GM23338 (cell line): ENCODE results near the gene SORCS2. TPM values are rescaled to one million over a fixed set of nuclear protein-coding genes. Genes with fewer than 3 reads are reported as not detected.

Experiments used
- ATAC-seq: fragments of 200-7000 bp; cut with Tn5 transposase; 3 replicates; pipeline ENCODE4 v1.9.1; 2020
- DNase-seq: peaks from one replicate; pipeline ENCODE4 v3.0.0-alpha.2; 2015; ENCODE audit warnings: low spot score
- H2AFZ ChIP-seq: fragments of 200-600 bp; sonication (generic); 2 replicates; pipeline ENCODE4 v1.8.0; 2016; ENCODE audit warnings: antibody characterized with exemption, mild to moderate bottlenecking, moderate library complexity
- H3F3A ChIP-seq: fragments of 200-600 bp; sonication (generic); replicated peaks from 2 replicates; pipeline ENCODE4 v1.8.0; 2017; ENCODE audit warnings: antibody characterized with exemption, mixed run types, low read depth
- H3K27ac ChIP-seq: fragments of 200-600 bp; sonication (generic); 2 replicates; pipeline ENCODE4 v1.6.1; 2016; ENCODE audit warnings: low read depth
- H3K27me3 ChIP-seq: fragments of 200-600 bp; sonication (generic); 2 replicates; pipeline ENCODE4 v1.8.0; 2016; ENCODE audit warnings: mild to moderate bottlenecking, mixed run types, moderate library complexity; ENCODE audit not compliant: insufficient read depth
- H3K36me3 ChIP-seq: fragments of 200-600 bp; sonication (generic); 2 replicates; pipeline ENCODE4 v1.8.0; 2016; ENCODE audit warnings: mild to moderate bottlenecking; ENCODE audit not compliant: insufficient read depth
- H3K4me1 ChIP-seq: fragments of 200-600 bp; sonication (generic); 2 replicates; pipeline ENCODE4 v1.8.0; 2016; ENCODE audit warnings: mild to moderate bottlenecking, moderate library complexity; ENCODE audit not compliant: insufficient read depth
- H3K4me2 ChIP-seq: fragments of 200-600 bp; sonication (generic); 2 replicates; pipeline ENCODE4 v1.7.1; 2017; ENCODE audit warnings: mixed run types
- H3K4me3 ChIP-seq: fragments of 200-600 bp; sonication (generic); 2 replicates; pipeline ENCODE4 v1.6.1; 2016; ENCODE audit warnings: mixed run types
- H3K79me2 ChIP-seq: fragments of 200-600 bp; sonication (generic); replicated peaks from 2 replicates; pipeline ENCODE4 v1.8.0; 2017; ENCODE audit warnings: mild to moderate bottlenecking; ENCODE audit not compliant: insufficient read depth
- H3K9me2 ChIP-seq: fragments of 200-600 bp; sonication (generic); 2 replicates; pipeline ENCODE4 v1.8.0; 2017; ENCODE audit not compliant: insufficient read depth
- H4K20me1 ChIP-seq: fragments of 200-600 bp; sonication (generic); replicated peaks from 2 replicates; pipeline ENCODE4 v1.8.0; 2017; ENCODE audit warnings: mild to moderate bottlenecking; ENCODE audit not compliant: insufficient read depth
- H3K27ac Mint-ChIP-seq: 2 replicates; pipeline ENCODE4 v1.8.0; 2020; ENCODE audit warnings: inconsistent platforms, mild to moderate bottlenecking, moderate library complexity, mixed read lengths
- H3K27me3 Mint-ChIP-seq: 3 replicates; pipeline ENCODE4 v1.8.0; 2022; ENCODE audit warnings: low read depth, mild to moderate bottlenecking, moderate library complexity, mixed read lengths, inconsistent platforms; ENCODE audit not compliant: insufficient read depth, poor library complexity
- H3K36me3 Mint-ChIP-seq: 3 replicates; pipeline ENCODE4 v1.8.0; 2021; ENCODE audit warnings: low read depth, mild to moderate bottlenecking, inconsistent platforms, moderate library complexity, mixed read lengths
- H3K4me1 Mint-ChIP-seq: 3 replicates; pipeline ENCODE4 v1.8.0; 2020; ENCODE audit warnings: mild to moderate bottlenecking, inconsistent platforms, mixed read lengths
- H3K4me3 Mint-ChIP-seq: 3 replicates; pipeline ENCODE4 v1.8.0; 2021; ENCODE audit warnings: moderate library complexity, mild to moderate bottlenecking, inconsistent platforms, mixed read lengths
- H3K9me3 Mint-ChIP-seq: 3 replicates; pipeline ENCODE4 v1.8.0; 2020; ENCODE audit warnings: moderate library complexity, mild to moderate bottlenecking, inconsistent platforms, mixed read lengths
- CREB1 ChIP-seq: fragments of 250-450 bp; sonication (Bioruptor Pico); IDR thresholded peaks from 2 replicates; pipeline ENCODE4 v1.5.0; 2020; ENCODE audit warnings: low read depth, mild to moderate bottlenecking, moderate library complexity
- ETS1 ChIP-seq: IDR thresholded peaks from 2 replicates; pipeline ENCODE4 v1.6.1; 2016; ENCODE audit warnings: antibody characterized with exemption
- JUNB ChIP-seq: IDR thresholded peaks from one replicate; pipeline ENCODE4 v1.6.1; 2016; ENCODE audit warnings: antibody characterized with exemption; ENCODE audit not compliant: unreplicated experiment
- STAT1 ChIP-seq: IDR thresholded peaks from one replicate; pipeline ENCODE4 v1.6.1; 2016; ENCODE audit warnings: antibody characterized with exemption; ENCODE audit not compliant: unreplicated experiment
- polyA plus RNA-seq: library from polyadenylated mRNA; unstranded; fragments of >200 nt; fragmentation: Nextera tagmentation; extraction: Ambion mirVana; gene quantifications from 2 replicates; pipeline ENCODE4 v1.2.1, GENCODE V29; 2016
- total RNA-seq: library from RNA; depleted of rRNA; stranded (reverse); fragments of >200 nt; shearing (Covaris generic); gene quantifications from 2 replicates; pipeline ENCODE4 v1.2.3, GENCODE V29; 2014
- TF ChIP-seq, protein P1 (sequence below): IDR thresholded peaks from one replicate; pipeline ENCODE4 v1.6.1; 2018; ENCODE audit warnings: antibody characterized with exemption; ENCODE audit not compliant: unreplicated experiment

The SORCS2 gene
- total and polyA plus RNA-seq, 2 experiments from 2014 or later: 0.47 to 2.4 TPM

DNA sequence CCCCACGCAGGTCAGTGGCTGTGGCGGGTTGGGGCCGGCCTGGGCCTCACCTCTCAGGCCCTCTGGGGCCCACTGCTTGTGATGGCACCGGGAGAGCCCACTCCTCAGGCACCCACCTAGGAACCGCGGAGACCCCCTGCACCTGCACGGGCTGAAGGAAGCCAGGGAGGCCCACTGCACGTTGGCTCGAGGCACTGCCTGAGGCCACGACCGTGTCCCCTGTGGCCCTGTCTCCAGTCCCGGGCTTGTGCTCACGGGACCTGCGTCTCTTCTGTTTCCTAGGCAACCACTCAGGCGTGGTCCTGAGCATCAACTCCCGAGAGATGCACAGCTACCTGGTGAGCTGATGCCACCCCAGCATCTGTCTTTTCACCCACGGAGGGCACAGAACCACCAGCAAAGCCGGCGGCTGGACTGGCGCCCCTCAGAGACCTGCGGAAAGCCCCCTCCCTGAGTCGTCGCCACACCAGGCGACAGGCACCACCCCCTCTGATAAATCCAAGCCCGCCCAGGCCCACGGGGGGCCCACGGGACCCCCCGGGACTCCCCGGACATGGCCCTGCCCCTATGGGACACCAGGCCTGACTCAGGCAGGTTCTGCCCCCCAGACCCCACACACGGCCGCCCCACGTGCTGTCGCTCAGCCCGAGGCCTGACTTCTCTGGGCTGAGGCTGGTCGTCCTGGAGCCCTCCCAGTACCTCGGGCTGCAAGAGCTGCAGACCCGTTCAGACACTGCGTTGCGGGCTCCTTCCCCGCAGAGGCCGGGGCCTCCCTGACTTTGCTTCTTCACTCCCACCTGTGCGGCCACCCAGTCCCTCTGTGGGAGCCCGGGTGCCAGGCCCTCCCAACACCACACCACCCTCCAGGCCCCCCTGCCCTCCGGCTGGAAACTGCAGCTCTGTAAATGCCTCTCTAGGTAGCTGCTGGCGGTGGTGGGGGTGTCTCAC is 547.9 kb downstream of the SORCS2 start:
- Mint-ChIP-seq H3K36me3 (no peaks in the 10 kb centered on the region; the same call in 2 of the 3 replicates), H3K27ac (no peak overlapping the region), H3K4me3 (no peak overlapping the region), H3K9me3 (no peaks in the 10 kb centered on the region), H3K4me1 (no peaks in the 10 kb centered on the region), H3K27me3 (peaks cover 1% of the 10 kb centered on the region)
- Histone ChIP-seq H4K20me1 (no peaks in the 10 kb centered on the region), H3K9me2 (no peaks in the 10 kb centered on the region), H3K79me2 (no peaks in the 10 kb centered on the region), H3K27me3 (no peaks in the 10 kb centered on the region), H3K27ac (no peak overlapping the region), H2AFZ (no peak overlapping the region), H3K4me2 (no peak overlapping the region), H3K4me3 (no peak overlapping the region), H3F3A (no peaks in the 10 kb centered on the region), H3K36me3 (no peaks in the 10 kb centered on the region), H3K4me1 (no peaks in the 10 kb centered on the region)
- no peak for TF ChIP-seq ETS1
- no peak for TF ChIP-seq STAT1
- TF ChIP-seq, protein P1, sequence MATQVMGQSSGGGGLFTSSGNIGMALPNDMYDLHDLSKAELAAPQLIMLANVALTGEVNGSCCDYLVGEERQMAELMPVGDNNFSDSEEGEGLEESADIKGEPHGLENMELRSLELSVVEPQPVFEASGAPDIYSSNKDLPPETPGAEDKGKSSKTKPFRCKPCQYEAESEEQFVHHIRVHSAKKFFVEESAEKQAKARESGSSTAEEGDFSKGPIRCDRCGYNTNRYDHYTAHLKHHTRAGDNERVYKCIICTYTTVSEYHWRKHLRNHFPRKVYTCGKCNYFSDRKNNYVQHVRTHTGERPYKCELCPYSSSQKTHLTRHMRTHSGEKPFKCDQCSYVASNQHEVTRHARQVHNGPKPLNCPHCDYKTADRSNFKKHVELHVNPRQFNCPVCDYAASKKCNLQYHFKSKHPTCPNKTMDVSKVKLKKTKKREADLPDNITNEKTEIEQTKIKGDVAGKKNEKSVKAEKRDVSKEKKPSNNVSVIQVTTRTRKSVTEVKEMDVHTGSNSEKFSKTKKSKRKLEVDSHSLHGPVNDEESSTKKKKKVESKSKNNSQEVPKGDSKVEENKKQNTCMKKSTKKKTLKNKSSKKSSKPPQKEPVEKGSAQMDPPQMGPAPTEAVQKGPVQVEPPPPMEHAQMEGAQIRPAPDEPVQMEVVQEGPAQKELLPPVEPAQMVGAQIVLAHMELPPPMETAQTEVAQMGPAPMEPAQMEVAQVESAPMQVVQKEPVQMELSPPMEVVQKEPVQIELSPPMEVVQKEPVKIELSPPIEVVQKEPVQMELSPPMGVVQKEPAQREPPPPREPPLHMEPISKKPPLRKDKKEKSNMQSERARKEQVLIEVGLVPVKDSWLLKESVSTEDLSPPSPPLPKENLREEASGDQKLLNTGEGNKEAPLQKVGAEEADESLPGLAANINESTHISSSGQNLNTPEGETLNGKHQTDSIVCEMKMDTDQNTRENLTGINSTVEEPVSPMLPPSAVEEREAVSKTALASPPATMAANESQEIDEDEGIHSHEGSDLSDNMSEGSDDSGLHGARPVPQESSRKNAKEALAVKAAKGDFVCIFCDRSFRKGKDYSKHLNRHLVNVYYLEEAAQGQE: no peak
- ATAC-seq (no peak), DNase-seq (no peak)

GRCh38 chr4:7740866-7741525 is 548.7 kb downstream of the SORCS2 start:
- TF ChIP-seq STAT1 (no peak), JUNB (no peak), CREB1 (CRISPR knock-in tag) (no peak)
- Histone ChIP-seq H2AFZ (no peak overlapping the region), H3K36me3 (no peaks in the 10 kb centered on the region), H3K4me3 (no peak overlapping the region), H3K79me2 (no peaks in the 10 kb centered on the region), H3K4me2 (no peak overlapping the region), H3K27ac (no peak overlapping the region), H4K20me1 (no peaks in the 10 kb centered on the region), H3K4me1 (no peaks in the 10 kb centered on the region), H3F3A (no peaks in the 10 kb centered on the region), H3K9me2 (no peaks in the 10 kb centered on the region), H3K27me3 (no peaks in the 10 kb centered on the region)
- no peak overlapping the region for H3K27ac Mint-ChIP-seq
- H3K4me3 Mint-ChIP-seq: no peak overlapping the region
- no peaks in the 10 kb centered on the region; the same call in 2 of the 3 replicates for H3K36me3 Mint-ChIP-seq
- H3K4me1 Mint-ChIP-seq: no peaks in the 10 kb centered on the region
- peaks cover 5% of the 10 kb centered on the region for H3K27me3 Mint-ChIP-seq
- no peak for ATAC-seq
- no peak for DNase-seq
- no peaks in the 10 kb centered on the region for H3K9me3 Mint-ChIP-seq
